ENCODE measurements around the gene ADAR.

DNA sequence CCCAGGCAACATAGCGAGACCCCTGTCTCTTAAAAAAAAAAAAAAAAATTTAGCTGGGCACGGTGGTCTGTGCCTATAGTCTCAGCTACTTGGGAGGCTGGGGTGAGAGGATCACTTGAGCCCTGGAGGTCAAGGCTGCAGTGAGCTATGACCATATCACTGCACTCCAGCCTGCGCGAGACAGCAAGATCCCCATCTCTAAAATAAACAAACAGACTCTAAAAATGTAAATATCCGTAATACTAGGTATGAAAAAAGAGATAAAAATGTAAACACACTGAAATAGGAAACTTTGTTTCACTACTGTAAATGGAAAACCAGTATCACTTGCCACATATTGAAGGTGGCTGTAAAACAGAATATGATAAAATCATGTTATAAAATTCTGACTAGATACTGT lies 17.2 kb downstream of the ADAR start:
- TF ChIP-seq, protein P1, sequence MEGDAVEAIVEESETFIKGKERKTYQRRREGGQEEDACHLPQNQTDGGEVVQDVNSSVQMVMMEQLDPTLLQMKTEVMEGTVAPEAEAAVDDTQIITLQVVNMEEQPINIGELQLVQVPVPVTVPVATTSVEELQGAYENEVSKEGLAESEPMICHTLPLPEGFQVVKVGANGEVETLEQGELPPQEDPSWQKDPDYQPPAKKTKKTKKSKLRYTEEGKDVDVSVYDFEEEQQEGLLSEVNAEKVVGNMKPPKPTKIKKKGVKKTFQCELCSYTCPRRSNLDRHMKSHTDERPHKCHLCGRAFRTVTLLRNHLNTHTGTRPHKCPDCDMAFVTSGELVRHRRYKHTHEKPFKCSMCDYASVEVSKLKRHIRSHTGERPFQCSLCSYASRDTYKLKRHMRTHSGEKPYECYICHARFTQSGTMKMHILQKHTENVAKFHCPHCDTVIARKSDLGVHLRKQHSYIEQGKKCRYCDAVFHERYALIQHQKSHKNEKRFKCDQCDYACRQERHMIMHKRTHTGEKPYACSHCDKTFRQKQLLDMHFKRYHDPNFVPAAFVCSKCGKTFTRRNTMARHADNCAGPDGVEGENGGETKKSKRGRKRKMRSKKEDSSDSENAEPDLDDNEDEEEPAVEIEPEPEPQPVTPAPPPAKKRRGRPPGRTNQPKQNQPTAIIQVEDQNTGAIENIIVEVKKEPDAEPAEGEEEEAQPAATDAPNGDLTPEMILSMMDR (IDR thresholded peaks at IDR 0.05; ENCODE audit: insufficient read depth, low read depth, low read length) = no peak
- no peak for TF ChIP-seq EZH2 (IDR thresholded peaks at IDR 0.05; ENCODE audit: insufficient read depth, low read length)
